Neutrophil (primary cell): ENCODE results near the gene PTPRN2.
"Not testable (repeated sequence)": the region's sequence is repeated elsewhere in the genome, so short reads cannot be mapped to it uniquely, and the experiment has no call there.

ENCODE experiments used
- H3K27ac ChIP-seq: fragments of 200-600 bp; sonication (generic); 2 replicates; pipeline ENCODE4 v1.5.1; 2016; ENCODE audit warnings: mild to moderate bottlenecking, moderate library complexity
- H3K27me3 ChIP-seq: fragments of 200-600 bp; sonication (generic); 2 replicates; pipeline ENCODE4 v1.6.0; 2016; ENCODE audit warnings: mild to moderate bottlenecking
- H3K36me3 ChIP-seq: fragments of 200-600 bp; sonication (generic); 2 replicates; pipeline ENCODE4 v1.5.1; 2017
- H3K4me1 ChIP-seq, 2 experiments: fragments of 200-600 bp in 1 of 2; sonication (generic) in 1 of 2; 1 replicate in 1 of 2; 2 replicates in 1 of 2; pipeline versions ENCODE4 v1.5.1 to v1.6.1; 2013 to 2016; ENCODE audit warnings: low read depth in 1 of 2, low read length in 1 of 2, mild to moderate bottlenecking in 1 of 2, moderate library complexity in 1 of 2; ENCODE audit not compliant: control insufficient read depth in 1 of 2, insufficient read depth in 1 of 2
- H3K4me3 ChIP-seq, 2 experiments: fragments of 200-600 bp in 1 of 2; sonication (generic) in 1 of 2; 1 replicate in 1 of 2; 2 replicates in 1 of 2; pipeline ENCODE4 v1.5.1; 2013 to 2016; ENCODE audit warnings: low read depth in 1 of 2, low read length in 1 of 2, mild to moderate bottlenecking in 1 of 2, moderate library complexity in 1 of 2
- H3K9me3 ChIP-seq: fragments of 200-600 bp; sonication (generic); 2 replicates; pipeline ENCODE4 v1.5.1; 2016
- TF ChIP-seq, protein P1 (sequence below): fragments of 200-600 bp; sonication (generic); IDR thresholded peaks from 2 replicates; pipeline ENCODE4 v1.5.1; 2016; ENCODE audit warnings: antibody characterized with exemption

The PTPRN2 gene

GRCh38 chr7:158387546-158387891, 200.1 kb downstream of the PTPRN2 start:
- TF ChIP-seq, protein P1, sequence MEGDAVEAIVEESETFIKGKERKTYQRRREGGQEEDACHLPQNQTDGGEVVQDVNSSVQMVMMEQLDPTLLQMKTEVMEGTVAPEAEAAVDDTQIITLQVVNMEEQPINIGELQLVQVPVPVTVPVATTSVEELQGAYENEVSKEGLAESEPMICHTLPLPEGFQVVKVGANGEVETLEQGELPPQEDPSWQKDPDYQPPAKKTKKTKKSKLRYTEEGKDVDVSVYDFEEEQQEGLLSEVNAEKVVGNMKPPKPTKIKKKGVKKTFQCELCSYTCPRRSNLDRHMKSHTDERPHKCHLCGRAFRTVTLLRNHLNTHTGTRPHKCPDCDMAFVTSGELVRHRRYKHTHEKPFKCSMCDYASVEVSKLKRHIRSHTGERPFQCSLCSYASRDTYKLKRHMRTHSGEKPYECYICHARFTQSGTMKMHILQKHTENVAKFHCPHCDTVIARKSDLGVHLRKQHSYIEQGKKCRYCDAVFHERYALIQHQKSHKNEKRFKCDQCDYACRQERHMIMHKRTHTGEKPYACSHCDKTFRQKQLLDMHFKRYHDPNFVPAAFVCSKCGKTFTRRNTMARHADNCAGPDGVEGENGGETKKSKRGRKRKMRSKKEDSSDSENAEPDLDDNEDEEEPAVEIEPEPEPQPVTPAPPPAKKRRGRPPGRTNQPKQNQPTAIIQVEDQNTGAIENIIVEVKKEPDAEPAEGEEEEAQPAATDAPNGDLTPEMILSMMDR = no peak
- Histone ChIP-seq H3K4me3 (no peak overlapping the region), H3K27ac (no peak overlapping the region), H3K36me3 (no peaks in the 10 kb centered on the region), H3K4me1 (no peaks in the 10 kb centered on the region), H3K9me3 (no peaks in the 10 kb centered on the region), H3K27me3 (no peaks in the 10 kb centered on the region)

DNA sequence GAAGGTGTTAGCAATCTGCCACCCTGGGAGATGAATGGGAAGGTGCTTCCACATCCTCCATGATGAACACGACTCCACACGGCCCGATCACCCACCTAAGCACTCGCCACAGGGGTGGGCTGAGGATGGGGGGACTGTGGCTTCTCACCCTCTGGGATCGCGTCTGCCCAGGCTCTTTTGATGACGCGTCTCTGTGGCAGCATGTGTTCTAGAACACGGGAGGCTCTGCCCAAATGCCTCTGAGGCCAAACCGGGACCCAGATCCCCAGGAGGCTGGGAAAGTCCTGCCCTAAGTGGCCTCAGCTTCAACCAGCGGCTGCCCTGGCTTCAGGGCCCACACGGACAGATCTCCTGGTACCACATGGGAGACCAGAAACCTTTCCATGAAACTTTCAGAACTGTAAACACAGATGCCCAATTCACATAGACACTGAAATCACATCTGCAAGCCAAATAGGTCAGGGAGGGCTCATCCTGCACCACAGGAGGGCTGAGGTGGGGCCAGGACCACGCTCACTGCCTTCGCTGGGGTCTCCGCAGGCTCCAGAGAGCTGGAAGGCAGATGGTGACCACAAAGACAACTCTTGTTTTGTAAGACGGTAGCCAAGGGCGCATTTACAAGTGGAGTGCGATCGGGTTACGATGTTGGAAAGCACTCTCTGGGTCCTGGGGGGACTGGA, 200.6 kb downstream of the PTPRN2 start:
- Histone ChIP-seq H3K9me3 (no peaks in the 10 kb centered on the region), H3K27ac (no peak overlapping the region), H3K36me3 (no peaks in the 10 kb centered on the region), H3K4me3 (no peak overlapping the region), H3K27me3 (no peaks in the 10 kb centered on the region), H3K4me1 (no peaks in the 10 kb centered on the region)
- TF ChIP-seq, protein P1 = no peak

DNA sequence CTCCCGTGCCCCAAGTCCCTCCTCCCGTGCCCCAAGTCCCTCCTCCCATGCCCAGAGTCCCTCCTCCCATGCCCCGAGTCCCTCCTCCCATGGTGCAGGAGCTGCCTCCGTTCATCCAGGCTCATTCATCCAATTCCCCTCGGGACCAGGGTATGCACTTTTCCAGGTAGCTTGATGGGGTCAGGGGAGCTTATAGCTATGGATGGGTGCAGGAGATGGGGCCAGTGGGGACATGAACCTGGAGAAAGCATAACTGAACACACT, 201.3 kb downstream of the PTPRN2 start:
- no peak overlapping the region for H3K27ac ChIP-seq
- no peaks in the 10 kb centered on the region for H3K4me1 ChIP-seq
- no peaks in the 10 kb centered on the region for H3K36me3 ChIP-seq
- TF ChIP-seq, protein P1 = no peak
- no peaks in the 10 kb centered on the region for H3K9me3 ChIP-seq
- H3K4me3 ChIP-seq = no peak overlapping the region
- no peaks in the 10 kb centered on the region for H3K27me3 ChIP-seq

- H3K4me3 ChIP-seq, H3K27me3 ChIP-seq, H3K36me3 ChIP-seq, H3K9me3 ChIP-seq, H3K27ac ChIP-seq, H3K4me1 ChIP-seq: not testable (repeated sequence)
Observed at GRCh38 chr7:158385496-158386354, 201.9 kb downstream of the PTPRN2 start.

DNA sequence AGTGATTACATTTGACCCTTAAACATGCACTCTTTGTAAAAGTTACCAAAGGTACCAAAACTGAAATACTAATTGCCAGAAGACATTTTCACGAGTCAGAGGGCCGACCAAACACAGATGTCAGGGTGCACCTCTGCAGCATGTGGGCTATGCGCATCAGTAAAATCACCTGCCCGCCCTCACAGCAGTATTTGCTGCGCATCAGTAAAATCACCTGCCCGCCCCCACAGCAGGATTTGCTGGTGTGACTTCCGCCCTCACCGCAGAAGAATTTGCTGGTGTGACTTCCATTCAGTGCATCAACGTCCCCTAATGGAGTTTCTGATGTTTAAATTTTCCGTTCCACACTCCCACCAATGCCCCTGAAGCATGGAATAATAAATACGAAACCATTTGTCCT, 202.9 kb downstream of the PTPRN2 start:
- Histone ChIP-seq H3K36me3 (no peaks in the 10 kb centered on the region), H3K9me3 (no peaks in the 10 kb centered on the region), H3K27ac (no peak overlapping the region), H3K27me3 (no peaks in the 10 kb centered on the region), H3K4me1 (no peaks in the 10 kb centered on the region), H3K4me3 (no peak overlapping the region)
- TF ChIP-seq, protein P1 = no peak

GRCh38 chr7:158383665-158384064, 204.0 kb downstream of the PTPRN2 start:
- Histone ChIP-seq H3K4me1 (no peaks in the 10 kb centered on the region), H3K4me3 (no peak overlapping the region), H3K9me3 (no peaks in the 10 kb centered on the region), H3K36me3 (no peaks in the 10 kb centered on the region), H3K27me3 (no peaks in the 10 kb centered on the region), H3K27ac (no peak overlapping the region)
- TF ChIP-seq, protein P1 = no peak
